Measurements from ENCODE around the gene NMT2.
A peak's percentile ranks its signal among the peaks of the same experiment; 100 is the strongest.

NMT2 gene

GRCh38 chr10:15088428-15089261 is 79.8 kb downstream of the NMT2 start, which contains the start of gene ACBD7:
ACBD7 (minus strand) TSS chr10:15088776; CDS start chr10:15088728, 48 bp downstream.
- DNase-seq, result peak; percentile 77 to 92 (median 87)

DNA sequence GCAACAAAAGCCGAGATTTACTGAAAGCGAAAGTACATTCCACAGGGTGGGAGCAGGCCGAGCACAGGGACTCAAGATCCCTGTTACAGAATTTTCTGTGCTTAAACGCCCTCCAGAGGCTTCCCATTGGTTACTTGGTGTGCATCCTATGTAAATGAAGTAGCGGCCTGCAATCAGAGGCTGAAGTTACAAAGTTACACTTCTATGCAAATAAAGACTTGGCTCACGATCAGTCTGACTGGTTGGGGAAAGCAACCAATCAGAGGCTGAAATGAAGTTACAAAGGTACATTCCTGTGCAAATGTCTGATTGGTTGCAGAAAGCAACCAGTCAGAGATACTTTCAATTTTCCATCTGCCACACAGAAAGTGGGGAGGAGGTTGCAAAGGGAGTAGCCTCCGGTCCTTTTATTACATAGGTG is 84.0 kb downstream of the NMT2 start:
- DNase-seq, result peak in 1 of 3 donors; percentile 22

- DNase-seq, result no peak
These were observed 84.6 kb downstream of the NMT2 start for GRCh38 chr10:15083674-15084501.

GRCh38 chr10:15075421-15075820 is 93.1 kb downstream of the NMT2 start:
- no peak for DNase-seq

GRCh38 chr10:15072358-15072757 is 96.1 kb downstream of the NMT2 start:
- no peak for DNase-seq

DNA sequence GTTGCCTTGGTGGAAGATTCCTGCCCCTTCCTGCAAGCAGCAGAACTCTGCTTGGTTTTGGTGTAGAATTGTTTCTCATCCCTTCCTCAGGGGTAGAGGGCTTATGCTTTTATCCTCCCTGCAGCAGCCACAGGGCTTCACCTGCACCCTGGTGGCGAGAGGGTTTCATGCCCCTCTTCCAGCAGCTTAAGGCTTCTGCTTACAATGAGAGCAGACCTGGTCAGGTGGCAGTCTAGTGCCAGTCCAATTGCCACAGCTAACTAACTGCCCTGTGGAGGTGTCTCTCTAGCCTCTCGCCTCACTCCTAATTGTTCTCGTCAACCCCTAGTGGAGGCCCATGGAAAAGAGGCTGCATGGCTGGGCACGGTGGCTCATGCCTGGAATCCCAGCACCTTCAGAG is 99.3 kb downstream of the NMT2 start:
- no peak for DNase-seq

DNA sequence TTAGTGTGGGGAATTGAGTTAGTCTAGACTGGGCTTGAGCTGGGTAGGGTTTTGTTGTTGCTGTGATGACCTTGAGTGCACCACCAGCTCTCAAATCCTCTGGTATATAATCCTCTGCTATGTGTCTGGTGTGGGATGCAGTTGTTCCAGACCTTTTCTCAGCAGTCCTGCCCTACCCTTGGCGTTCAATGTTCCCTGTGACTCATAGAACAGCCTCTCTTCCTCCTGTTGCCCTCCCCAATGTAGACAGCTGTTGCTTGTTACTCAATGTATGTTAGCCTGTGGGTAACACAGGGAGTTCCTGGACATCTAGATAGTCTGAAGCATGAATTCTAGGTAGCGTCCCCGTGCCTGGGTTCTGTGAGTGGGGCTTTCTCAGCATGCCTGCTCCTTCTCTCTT is 99.7 kb downstream of the NMT2 start:
- no peak for DNase-seq

DNA sequence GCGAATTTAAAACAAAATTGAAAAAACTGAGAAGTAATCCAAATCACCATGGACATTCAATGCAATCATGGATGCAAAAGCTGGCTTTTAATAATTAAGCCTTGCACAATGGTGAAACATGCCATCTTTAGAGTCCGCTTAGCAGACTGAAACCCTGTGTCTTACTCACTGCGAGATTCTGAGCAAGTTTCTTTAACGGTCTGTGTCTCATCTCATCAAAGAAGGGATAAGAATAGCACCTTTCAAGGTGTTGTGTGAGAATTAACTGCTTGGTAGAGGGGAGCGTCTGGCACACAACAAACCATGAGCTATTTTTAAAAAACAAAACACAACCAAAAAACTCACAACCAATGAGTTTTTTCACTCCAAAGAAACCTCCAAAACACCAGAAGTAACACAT is 101.3 kb downstream of the NMT2 start:
- DNase-seq, result no peak

GRCh38 chr10:15060638-15061037 is 107.9 kb downstream of the NMT2 start:
- no peak for DNase-seq

DNA sequence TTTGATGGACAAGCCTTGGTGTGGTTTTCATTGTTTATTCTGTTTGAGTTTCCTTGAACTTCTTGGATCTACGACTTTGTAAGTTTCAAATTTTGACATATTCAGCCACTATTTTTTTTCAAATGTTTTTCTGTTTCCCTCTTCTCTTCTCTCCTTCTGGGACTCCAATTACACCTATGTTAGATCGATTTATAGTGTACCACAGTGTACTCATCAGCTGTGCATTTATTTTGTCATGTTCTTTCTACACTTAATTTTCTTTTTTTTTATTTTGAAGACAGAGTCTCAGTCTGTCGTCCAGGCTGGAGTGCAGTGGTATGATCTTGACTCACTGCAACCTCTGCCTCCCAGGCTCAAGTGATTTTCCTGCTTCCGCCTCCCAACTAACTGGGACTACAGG is 108.6 kb downstream of the NMT2 start:
- no peak for DNase-seq

DNA sequence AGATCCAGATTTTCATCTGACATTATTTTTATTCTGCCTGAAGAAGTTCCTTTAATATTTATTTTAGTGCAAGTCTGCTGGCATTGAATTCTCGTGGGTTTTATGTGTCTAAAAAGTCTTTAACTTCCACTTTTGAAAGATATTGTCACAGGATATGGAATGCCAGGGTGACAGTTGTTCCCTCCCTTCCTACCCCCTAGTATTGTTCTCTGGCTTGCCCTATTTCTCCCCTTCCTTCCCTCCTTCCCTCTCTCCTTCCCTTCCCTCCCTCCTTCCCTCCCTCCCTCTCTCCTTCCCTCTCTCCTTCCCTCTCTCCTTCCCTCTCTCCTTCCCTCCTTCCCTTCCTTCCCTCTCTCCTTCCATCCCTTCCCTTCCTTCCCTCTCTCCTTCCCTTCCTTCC is 109.8 kb downstream of the NMT2 start:
- no peak for DNase-seq
